K562 (cell line): ENCODE results near the gene PCNX2. TPM values are rescaled to one million over a fixed set of nuclear protein-coding genes. Genes with fewer than 3 reads are reported as not detected.
A peak's percentile ranks its signal among the peaks of the same experiment; 100 is the strongest.

ENCODE experiments used
- ASH1L ChIP-seq: fragments of 450-650 bp; IDR thresholded peaks from 2 replicates; pipeline ENCODE4 v1.6.1; 2018; ENCODE audit warnings: borderline replicate concordance, mild to moderate bottlenecking, low read depth; ENCODE audit not compliant: partially characterized antibody
- E2F6 ChIP-seq, 2 experiments: IDR thresholded peaks; 2 replicates each; pipeline ENCODE4 v1.6.1; 2011; ENCODE audit warnings: borderline replicate concordance in 1 of 2, control low read depth in 1 of 2, low read depth in 1 of 2, low read length in 1 of 2, mild to moderate bottlenecking in 1 of 2, mixed read lengths in 1 of 2, moderate library complexity in 1 of 2; ENCODE audit not compliant: insufficient read depth in 1 of 2, insufficient read length in 1 of 2, poor library complexity in 1 of 2, severe bottlenecking in 1 of 2; ENCODE audit errors: extremely low read depth in 1 of 2
- TAF15 ChIP-seq: fragments of 200-400 bp; formaldehyde crosslinking; IDR thresholded peaks from 2 replicates; pipeline ENCODE4 v1.6.1; 2017; ENCODE audit warnings: mild to moderate bottlenecking, low read depth, low read length, moderate library complexity
- ZNF277 ChIP-seq: fragments of 250-450 bp; sonication (Bioruptor Pico); IDR thresholded peaks from 2 replicates; pipeline ENCODE4 v1.8.0; 2022; ENCODE audit warnings: inconsistent platforms, mild to moderate bottlenecking, moderate library complexity, borderline replicate concordance
- polyA plus RNA-seq, 8 experiments: library from polyadenylated mRNA; depleted of rRNA in 4 of 8; stranded (reverse) in 5 of 8; unstranded in 3 of 8; fragments of >200 nt; fragmentation: Nextera tagmentation in 2 of 8; fragmentation: Illumina TruSeq in 1 of 8; extraction: Ambion mirVana in 2 of 8; extraction: Trizol in 1 of 8; gene quantifications; 2 replicates each; pipeline versions ENCODE4 v1.2.1 to v1.2.3, GENCODE V29; 2011 to 2014; ENCODE audit warnings: inconsistent platforms in 1 of 8, missing spikeins in 1 of 8
- total RNA-seq, 7 experiments: library from RNA; depleted of rRNA in 6 of 7; stranded (reverse); fragments of >200 nt in 6 of 7; fragmentation: Illumina TruSeq in 2 of 7; extraction: Trizol in 2 of 7; gene quantifications; 2 replicates each; pipeline versions ENCODE4 v1.2.1 to v1.2.3, GENCODE V29; 2011 to 2021; ENCODE audit warnings: low replicate concordance in 1 of 7
- TF ChIP-seq, protein P1 (sequence below): fragments of 250-450 bp; sonication (Bioruptor Pico); IDR thresholded peaks from 2 replicates; pipeline ENCODE4 v1.5.0; 2020; ENCODE audit warnings: mild to moderate bottlenecking

The PCNX2 gene
- total and polyA plus RNA-seq, 9 of the 15 experiments (the other 6 are each of a cell fraction or from before 2014, with no cell fraction given) = 0.07 to 0.33 TPM; not detected in 7

GRCh38 chr1:233328142-233328921, 32.8 kb upstream of the PCNX2 start (continued):
- TF ChIP-seq, protein P1, sequence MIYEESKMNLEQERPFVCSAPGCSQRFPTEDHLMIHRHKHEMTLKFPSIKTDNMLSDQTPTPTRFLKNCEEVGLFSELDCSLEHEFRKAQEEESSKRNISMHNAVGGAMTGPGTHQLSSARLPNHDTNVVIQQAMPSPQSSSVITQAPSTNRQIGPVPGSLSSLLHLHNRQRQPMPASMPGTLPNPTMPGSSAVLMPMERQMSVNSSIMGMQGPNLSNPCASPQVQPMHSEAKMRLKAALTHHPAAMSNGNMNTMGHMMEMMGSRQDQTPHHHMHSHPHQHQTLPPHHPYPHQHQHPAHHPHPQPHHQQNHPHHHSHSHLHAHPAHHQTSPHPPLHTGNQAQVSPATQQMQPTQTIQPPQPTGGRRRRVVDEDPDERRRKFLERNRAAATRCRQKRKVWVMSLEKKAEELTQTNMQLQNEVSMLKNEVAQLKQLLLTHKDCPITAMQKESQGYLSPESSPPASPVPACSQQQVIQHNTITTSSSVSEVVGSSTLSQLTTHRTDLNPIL = no peak
- TF ChIP-seq ZNF277 (no peak), E2F6 (IDR thresholded peaks at IDR 0.05; ENCODE audit: borderline replicate concordance in 1 of 2, extremely low read depth in 1 of 2, insufficient read depth in 1 of 2, insufficient read length in 1 of 2, low read depth in 1 of 2, low read length in 1 of 2, poor library complexity in 1 of 2, severe bottlenecking in 1 of 2) (peak in 1 of 2 experiments; percentile 1), TAF15 (no peak), ASH1L (no peak)
